ENCODE measurements around the gene SCAF11.
"Not testable (repeated sequence)": the region's sequence is repeated elsewhere in the genome, so short reads cannot be mapped to it uniquely, and the experiment has no call there.

GRCh38 chr12:46000076-46000475 lies 9.7 kb upstream of the SCAF11 start:
- TF ChIP-seq CTCF, POLR2AphosphoS5, POLR2A (IDR thresholded peaks at IDR 0.05): not testable (repeated sequence)
